LNCaP clone FGC (cell line): ENCODE measurements around the gene PCGF3.
"Not testable (repeated sequence)": the region's sequence is repeated elsewhere in the genome, so short reads cannot be mapped to it uniquely, and the experiment has no call there.

Source experiments
- DNase-seq: peaks from one replicate; pipeline ENCODE4 v3.0.0-alpha.2; 2011; ENCODE audit warnings: low read depth
- H3K4me3 ChIP-seq: 2 replicates; pipeline ENCODE4 v1.5.1; 2011; ENCODE audit warnings: mild to moderate bottlenecking, low read depth, low read length, control low read depth
- CTCF ChIP-seq: IDR thresholded peaks from 2 replicates; pipeline ENCODE4 v1.5.1; 2012; ENCODE audit warnings: mild to moderate bottlenecking; ENCODE audit not compliant: control insufficient read depth, insufficient read depth; ENCODE audit errors: extremely low read depth

PCGF3 gene

GRCh38 chr4:773214-773613 lies 67.6 kb downstream of the PCGF3 start:
- H3K4me3 ChIP-seq, result no peak overlapping the region
- TF ChIP-seq CTCF, result no peak
- no peak for DNase-seq

- not testable (repeated sequence) for DNase-seq, H3K4me3 ChIP-seq
These were observed 68.9 kb downstream of the PCGF3 start for GRCh38 chr4:774419-775092.

- DNase-seq, H3K4me3 ChIP-seq: not testable (repeated sequence)
These were observed 69.9 kb downstream of the PCGF3 start for GRCh38 chr4:775485-775884.

- no peak for TF ChIP-seq CTCF
These were observed 71.3 kb downstream of the PCGF3 start for GRCh38 chr4:776743-777441.

GRCh38 chr4:777520-778262 lies 72.1 kb downstream of the PCGF3 start:
- no peak for DNase-seq
- no peak overlapping the region for H3K4me3 ChIP-seq
- TF ChIP-seq CTCF, result no peak

More at GRCh38 chr4:776743-777441, 71.3 kb downstream of the PCGF3 start:
- DNase-seq, result no peak
- no peak overlapping the region for H3K4me3 ChIP-seq

- TF ChIP-seq CTCF, result no peak
- H3K4me3 ChIP-seq, result peak overlapping the region; percentile 98; the same call in 1 of the 2 replicates
- DNase-seq, result no peak
These were observed 73.9 kb downstream of the PCGF3 start for GRCh38 chr4:779555-779954.

GRCh38 chr4:780255-780654 lies 74.6 kb downstream of the PCGF3 start:
- DNase-seq, result not testable (repeated sequence)
- peak overlapping the region; percentile 98 for H3K4me3 ChIP-seq

- H3K4me3 ChIP-seq, result peak overlapping the region; percentile 98
- no peak for TF ChIP-seq CTCF
- DNase-seq, result no peak
These were observed 75.3 kb downstream of the PCGF3 start for GRCh38 chr4:780716-781492.
